ENCODE data around the gene THSD4.

DNA sequence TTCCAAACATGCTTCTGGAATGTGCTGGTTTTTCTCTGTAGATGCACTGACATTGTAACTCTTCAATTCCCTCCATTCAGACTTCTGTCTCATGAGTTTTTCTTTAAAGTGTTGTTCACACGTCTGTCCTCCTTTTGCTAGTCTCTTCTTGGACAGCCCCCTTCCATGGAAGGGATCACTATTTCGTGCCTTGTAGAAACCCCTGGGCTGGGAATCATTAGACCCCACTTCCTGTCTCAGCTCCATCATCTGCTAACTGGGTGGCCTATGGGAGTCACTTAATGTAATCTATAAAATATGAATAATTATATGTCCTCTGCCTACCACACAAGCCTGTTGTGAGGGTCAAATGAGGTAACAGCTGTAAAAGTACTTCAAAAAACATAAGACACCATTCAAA is 110.6 kb downstream of the THSD4 start:
- TF ChIP-seq, protein P1, sequence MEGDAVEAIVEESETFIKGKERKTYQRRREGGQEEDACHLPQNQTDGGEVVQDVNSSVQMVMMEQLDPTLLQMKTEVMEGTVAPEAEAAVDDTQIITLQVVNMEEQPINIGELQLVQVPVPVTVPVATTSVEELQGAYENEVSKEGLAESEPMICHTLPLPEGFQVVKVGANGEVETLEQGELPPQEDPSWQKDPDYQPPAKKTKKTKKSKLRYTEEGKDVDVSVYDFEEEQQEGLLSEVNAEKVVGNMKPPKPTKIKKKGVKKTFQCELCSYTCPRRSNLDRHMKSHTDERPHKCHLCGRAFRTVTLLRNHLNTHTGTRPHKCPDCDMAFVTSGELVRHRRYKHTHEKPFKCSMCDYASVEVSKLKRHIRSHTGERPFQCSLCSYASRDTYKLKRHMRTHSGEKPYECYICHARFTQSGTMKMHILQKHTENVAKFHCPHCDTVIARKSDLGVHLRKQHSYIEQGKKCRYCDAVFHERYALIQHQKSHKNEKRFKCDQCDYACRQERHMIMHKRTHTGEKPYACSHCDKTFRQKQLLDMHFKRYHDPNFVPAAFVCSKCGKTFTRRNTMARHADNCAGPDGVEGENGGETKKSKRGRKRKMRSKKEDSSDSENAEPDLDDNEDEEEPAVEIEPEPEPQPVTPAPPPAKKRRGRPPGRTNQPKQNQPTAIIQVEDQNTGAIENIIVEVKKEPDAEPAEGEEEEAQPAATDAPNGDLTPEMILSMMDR (IDR thresholded peaks at IDR 0.05; ENCODE audit: insufficient read depth, low read length), result no peak
- TF ChIP-seq GABPA (IDR thresholded peaks at IDR 0.05; ENCODE audit: low read depth), result no peak
- no peak for TF ChIP-seq POLR2AphosphoS5 (IDR thresholded peaks at IDR 0.05; ENCODE audit: low read depth)

Measured in HL-60 (cell line).